Measurements from ENCODE around the gene SSTR5. TPM values are rescaled to one million over a fixed set of nuclear protein-coding genes. Genes with fewer than 3 reads are reported as not detected.

SSTR5 gene
- total and polyA plus RNA-seq, 4 donors: not detected

GRCh38 chr16:1044460-1045309 lies 27.9 kb upstream of the SSTR5 start:
- H3K9me3 ChIP-seq (ENCODE audit: control insufficient read depth in 4 of 4, low read length in 3 of 4): peaks cover 0 to 5% (median 2%) of the 10 kb centered on the region in 4 donors
- no peaks in the 10 kb centered on the region for H3K4me1 ChIP-seq (ENCODE audit: control insufficient read depth in 4 of 4, insufficient read depth in 4 of 4, low read length in 3 of 4)
- H3K9ac ChIP-seq (ENCODE audit: low read depth in 1 of 2, low read length in 2 of 2): no peak overlapping the region
- peaks cover 0 to 12% (median 0%) of the 10 kb centered on the region in 4 donors for H3K27me3 ChIP-seq (ENCODE audit: control insufficient read depth in 4 of 4, insufficient read depth in 4 of 4, low read length in 3 of 4)
- no peak overlapping the region for H3K4me3 ChIP-seq (ENCODE audit: low read depth in 1 of 3, low read length in 3 of 3)
- no peak for DNase-seq (ENCODE audit: low spot score)
- no peak overlapping the region for H3K27ac ChIP-seq (ENCODE audit: low read depth in 1 of 2, low read length in 2 of 2)
- H3K36me3 ChIP-seq (ENCODE audit: control insufficient read depth in 4 of 4, insufficient read depth in 3 of 4, low read depth in 1 of 4, low read length in 3 of 4): no peaks in the 10 kb centered on the region
- WGBS: 70% methylated on average over 43 of the region's 43 CpGs
- no peak for TF ChIP-seq HNF4G (IDR thresholded peaks at IDR 0.05)
- TF ChIP-seq, protein P1, sequence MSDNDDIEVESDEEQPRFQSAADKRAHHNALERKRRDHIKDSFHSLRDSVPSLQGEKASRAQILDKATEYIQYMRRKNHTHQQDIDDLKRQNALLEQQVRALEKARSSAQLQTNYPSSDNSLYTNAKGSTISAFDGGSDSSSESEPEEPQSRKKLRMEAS (IDR thresholded peaks at IDR 0.05): no peak
- no peak for TF ChIP-seq SP1 (IDR thresholded peaks at IDR 0.05)
- no peak for TF ChIP-seq HNF4A (conservative IDR thresholded peaks at IDR 0.05)
- TF ChIP-seq ZBTB33 (IDR thresholded peaks at IDR 0.05): no peak
- TF ChIP-seq, protein P2, sequence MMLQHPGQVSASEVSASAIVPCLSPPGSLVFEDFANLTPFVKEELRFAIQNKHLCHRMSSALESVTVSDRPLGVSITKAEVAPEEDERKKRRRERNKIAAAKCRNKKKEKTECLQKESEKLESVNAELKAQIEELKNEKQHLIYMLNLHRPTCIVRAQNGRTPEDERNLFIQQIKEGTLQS (IDR thresholded peaks at IDR 0.05): no peak
- TF ChIP-seq CTCF (IDR thresholded peaks at IDR 0.05; ENCODE audit: low read depth, low read length, missing input control): no peak
- TF ChIP-seq, protein P3, sequence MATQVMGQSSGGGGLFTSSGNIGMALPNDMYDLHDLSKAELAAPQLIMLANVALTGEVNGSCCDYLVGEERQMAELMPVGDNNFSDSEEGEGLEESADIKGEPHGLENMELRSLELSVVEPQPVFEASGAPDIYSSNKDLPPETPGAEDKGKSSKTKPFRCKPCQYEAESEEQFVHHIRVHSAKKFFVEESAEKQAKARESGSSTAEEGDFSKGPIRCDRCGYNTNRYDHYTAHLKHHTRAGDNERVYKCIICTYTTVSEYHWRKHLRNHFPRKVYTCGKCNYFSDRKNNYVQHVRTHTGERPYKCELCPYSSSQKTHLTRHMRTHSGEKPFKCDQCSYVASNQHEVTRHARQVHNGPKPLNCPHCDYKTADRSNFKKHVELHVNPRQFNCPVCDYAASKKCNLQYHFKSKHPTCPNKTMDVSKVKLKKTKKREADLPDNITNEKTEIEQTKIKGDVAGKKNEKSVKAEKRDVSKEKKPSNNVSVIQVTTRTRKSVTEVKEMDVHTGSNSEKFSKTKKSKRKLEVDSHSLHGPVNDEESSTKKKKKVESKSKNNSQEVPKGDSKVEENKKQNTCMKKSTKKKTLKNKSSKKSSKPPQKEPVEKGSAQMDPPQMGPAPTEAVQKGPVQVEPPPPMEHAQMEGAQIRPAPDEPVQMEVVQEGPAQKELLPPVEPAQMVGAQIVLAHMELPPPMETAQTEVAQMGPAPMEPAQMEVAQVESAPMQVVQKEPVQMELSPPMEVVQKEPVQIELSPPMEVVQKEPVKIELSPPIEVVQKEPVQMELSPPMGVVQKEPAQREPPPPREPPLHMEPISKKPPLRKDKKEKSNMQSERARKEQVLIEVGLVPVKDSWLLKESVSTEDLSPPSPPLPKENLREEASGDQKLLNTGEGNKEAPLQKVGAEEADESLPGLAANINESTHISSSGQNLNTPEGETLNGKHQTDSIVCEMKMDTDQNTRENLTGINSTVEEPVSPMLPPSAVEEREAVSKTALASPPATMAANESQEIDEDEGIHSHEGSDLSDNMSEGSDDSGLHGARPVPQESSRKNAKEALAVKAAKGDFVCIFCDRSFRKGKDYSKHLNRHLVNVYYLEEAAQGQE (IDR thresholded peaks at IDR 0.05): no peak
- no peak for TF ChIP-seq FOXA2 (IDR thresholded peaks at IDR 0.05)
- TF ChIP-seq TAF1 (conservative IDR thresholded peaks at IDR 0.05): no peak
- no peak for TF ChIP-seq FOXA1 (IDR thresholded peaks at IDR 0.05)

- 67% methylated on average over 38 of the region's 38 CpGs for WGBS
- DNase-seq (ENCODE audit: low spot score): no peak
- TF ChIP-seq NR2F2 (IDR thresholded peaks at IDR 0.05) (no peak), CTCF (IDR thresholded peaks at IDR 0.05; ENCODE audit: low read depth, low read length, missing input control) (no peak), JUND (IDR thresholded peaks at IDR 0.05) (no peak), SP1 (IDR thresholded peaks at IDR 0.05) (no peak), RXRA (IDR thresholded peaks at IDR 0.05) (no peak)
- TF ChIP-seq, protein P2 (IDR thresholded peaks at IDR 0.05): no peak
Observed at GRCh38 chr16:1045310-1045992, 27.1 kb upstream of the SSTR5 start.

More at GRCh38 chr16:1045310-1045992, 27.1 kb upstream of the SSTR5 start:
- Histone ChIP-seq H3K4me1 (ENCODE audit: control insufficient read depth in 4 of 4, insufficient read depth in 4 of 4, low read length in 3 of 4) (no peaks in the 10 kb centered on the region), H3K4me3 (ENCODE audit: low read depth in 1 of 3, low read length in 3 of 3) (no peak overlapping the region), H3K27ac (ENCODE audit: low read depth in 1 of 2, low read length in 2 of 2) (no peak overlapping the region), H3K9ac (ENCODE audit: low read depth in 1 of 2, low read length in 2 of 2) (no peak overlapping the region), H3K9me3 (ENCODE audit: control insufficient read depth in 4 of 4, low read length in 3 of 4) (peaks cover 0 to 5% (median 2%) of the 10 kb centered on the region in 4 donors), H3K27me3 (ENCODE audit: control insufficient read depth in 4 of 4, insufficient read depth in 4 of 4, low read length in 3 of 4) (peaks cover 0 to 12% (median 0%) of the 10 kb centered on the region in 4 donors), H3K36me3 (ENCODE audit: control insufficient read depth in 4 of 4, insufficient read depth in 3 of 4, low read depth in 1 of 4, low read length in 3 of 4) (no peaks in the 10 kb centered on the region)

All from liver (tissue), 9 donors.